SK-N-SH treated with all-trans-retinoic acid at 6 μM for 48 hours (cell line): ENCODE results near the gene PEMT.

Experiments
- ATAC-seq: fragments of 200-7000 bp; cut with Tn5 transposase; 3 replicates; pipeline ENCODE4 v1.9.1; 2020; ENCODE audit warnings: mild to moderate bottlenecking, moderate library complexity
- ARNTL ChIP-seq: fragments of 450-650 bp; formaldehyde crosslinking; IDR thresholded peaks from 2 replicates; pipeline ENCODE4 v1.5.0; 2020; ENCODE audit warnings: low read depth, mild to moderate bottlenecking, moderate library complexity, borderline replicate concordance
- CREB5 ChIP-seq: fragments of 250-450 bp; sonication (Bioruptor Pico); IDR thresholded peaks from 2 replicates; pipeline ENCODE4 v1.5.1; 2020; ENCODE audit warnings: low read depth, mild to moderate bottlenecking, moderate library complexity
- CSDC2 ChIP-seq: fragments of 250-450 bp; sonication (Bioruptor Pico); IDR thresholded peaks from 2 replicates; pipeline ENCODE4 v1.5.0; 2020; ENCODE audit warnings: mild to moderate bottlenecking, moderate library complexity
- ESRRG ChIP-seq: fragments of 250-450 bp; sonication (Bioruptor Pico); IDR thresholded peaks from 2 replicates; pipeline ENCODE4 v1.6.1; 2021; ENCODE audit warnings: mild to moderate bottlenecking
- GLIS3 ChIP-seq: fragments of 250-450 bp; sonication (Bioruptor Pico); IDR thresholded peaks from 2 replicates; pipeline ENCODE4 v1.5.0; 2020; ENCODE audit warnings: mild to moderate bottlenecking, moderate library complexity
- OSR1 ChIP-seq: fragments of 250-450 bp; sonication (Bioruptor Pico); IDR thresholded peaks from 2 replicates; pipeline ENCODE4 v1.8.0; 2022; ENCODE audit warnings: moderate library complexity, mild to moderate bottlenecking, inconsistent platforms
- PATZ1 ChIP-seq: fragments of 250-450 bp; sonication (Bioruptor Pico); IDR thresholded peaks from 2 replicates; pipeline ENCODE4 v1.8.0; 2020; ENCODE audit warnings: mild to moderate bottlenecking, moderate library complexity, borderline replicate concordance
- RARB ChIP-seq: fragments of 250-450 bp; sonication (Bioruptor Pico); IDR thresholded peaks from 2 replicates; pipeline ENCODE4 v1.8.0; 2021; ENCODE audit warnings: mild to moderate bottlenecking, moderate library complexity
- TCF4 ChIP-seq: fragments of 250-450 bp; sonication (Bioruptor Pico); IDR thresholded peaks from 2 replicates; pipeline ENCODE4 v1.8.0; 2021; ENCODE audit warnings: mild to moderate bottlenecking, moderate library complexity, borderline replicate concordance
- ZC3H10 ChIP-seq: fragments of 250-450 bp; sonication (Bioruptor Pico); IDR thresholded peaks from 2 replicates; pipeline ENCODE4 v1.5.1; 2021; ENCODE audit warnings: mild to moderate bottlenecking, moderate library complexity
- ZFP3 ChIP-seq: fragments of 250-450 bp; sonication (Bioruptor Pico); IDR thresholded peaks from 2 replicates; pipeline ENCODE4 v1.5.0; 2020; ENCODE audit warnings: mild to moderate bottlenecking, moderate library complexity
- ZNF565 ChIP-seq: fragments of 450-650 bp; formaldehyde crosslinking; conservative IDR thresholded peaks from 2 replicates; pipeline ENCODE4 v1.5.0; 2020; ENCODE audit warnings: low read depth, mild to moderate bottlenecking, moderate library complexity
- TF ChIP-seq, protein P1 (sequence below): fragments of 250-450 bp; sonication (Bioruptor Pico); IDR thresholded peaks from 2 replicates; pipeline ENCODE4 v1.5.0; 2020; ENCODE audit warnings: mild to moderate bottlenecking, moderate library complexity
- TF ChIP-seq, protein P2 (sequence below): fragments of 250-450 bp; sonication (Bioruptor Pico); IDR thresholded peaks from 2 replicates; pipeline ENCODE4 v1.8.0; 2021; ENCODE audit warnings: low read depth, mild to moderate bottlenecking, moderate library complexity, borderline replicate concordance

PEMT gene

GRCh38 chr17:17549732-17550366 is 41.7 kb downstream of the PEMT start:
- TF ChIP-seq, protein P1, sequence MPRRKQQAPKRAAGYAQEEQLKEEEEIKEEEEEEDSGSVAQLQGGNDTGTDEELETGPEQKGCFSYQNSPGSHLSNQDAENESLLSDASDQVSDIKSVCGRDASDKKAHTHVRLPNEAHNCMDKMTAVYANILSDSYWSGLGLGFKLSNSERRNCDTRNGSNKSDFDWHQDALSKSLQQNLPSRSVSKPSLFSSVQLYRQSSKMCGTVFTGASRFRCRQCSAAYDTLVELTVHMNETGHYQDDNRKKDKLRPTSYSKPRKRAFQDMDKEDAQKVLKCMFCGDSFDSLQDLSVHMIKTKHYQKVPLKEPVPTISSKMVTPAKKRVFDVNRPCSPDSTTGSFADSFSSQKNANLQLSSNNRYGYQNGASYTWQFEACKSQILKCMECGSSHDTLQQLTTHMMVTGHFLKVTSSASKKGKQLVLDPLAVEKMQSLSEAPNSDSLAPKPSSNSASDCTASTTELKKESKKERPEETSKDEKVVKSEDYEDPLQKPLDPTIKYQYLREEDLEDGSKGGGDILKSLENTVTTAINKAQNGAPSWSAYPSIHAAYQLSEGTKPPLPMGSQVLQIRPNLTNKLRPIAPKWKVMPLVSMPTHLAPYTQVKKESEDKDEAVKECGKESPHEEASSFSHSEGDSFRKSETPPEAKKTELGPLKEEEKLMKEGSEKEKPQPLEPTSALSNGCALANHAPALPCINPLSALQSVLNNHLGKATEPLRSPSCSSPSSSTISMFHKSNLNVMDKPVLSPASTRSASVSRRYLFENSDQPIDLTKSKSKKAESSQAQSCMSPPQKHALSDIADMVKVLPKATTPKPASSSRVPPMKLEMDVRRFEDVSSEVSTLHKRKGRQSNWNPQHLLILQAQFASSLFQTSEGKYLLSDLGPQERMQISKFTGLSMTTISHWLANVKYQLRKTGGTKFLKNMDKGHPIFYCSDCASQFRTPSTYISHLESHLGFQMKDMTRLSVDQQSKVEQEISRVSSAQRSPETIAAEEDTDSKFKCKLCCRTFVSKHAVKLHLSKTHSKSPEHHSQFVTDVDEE (CRISPR knock-in tag): no peak
- TF ChIP-seq ESRRG (CRISPR knock-in tag) (no peak), ARNTL (CRISPR knock-in tag) (no peak)
- ATAC-seq: no peak

DNA sequence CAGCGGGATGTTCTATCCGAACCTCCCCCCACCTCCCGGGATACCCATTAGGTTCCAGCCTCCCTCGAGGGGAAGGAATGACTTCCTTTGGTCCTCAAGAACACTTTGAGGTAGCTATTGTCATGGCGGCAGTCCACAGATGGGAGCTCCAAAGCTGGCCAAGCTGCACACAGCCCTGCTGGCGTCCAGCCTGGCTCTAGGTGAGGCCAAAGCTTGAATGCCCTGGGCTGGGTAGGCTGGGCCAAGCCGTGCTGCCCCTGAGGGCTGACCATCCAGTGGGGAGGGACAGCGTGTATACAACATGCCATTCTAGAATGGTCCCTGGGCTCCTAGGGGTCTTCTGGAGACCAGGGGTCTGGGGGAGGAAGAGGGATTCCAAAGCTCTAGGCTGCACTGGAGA is 43.5 kb downstream of the PEMT start:
- TF ChIP-seq ARNTL (CRISPR knock-in tag): no peak
- no peak for TF ChIP-seq GLIS3
- no peak for TF ChIP-seq ESRRG (CRISPR knock-in tag)
- no peak for TF ChIP-seq ZC3H10 (CRISPR knock-in tag)
- no peak for TF ChIP-seq RARB (CRISPR knock-in tag)
- TF ChIP-seq OSR1 (CRISPR knock-in tag): no peak
- no peak for TF ChIP-seq ZFP3
- TF ChIP-seq TCF4 (CRISPR knock-in tag): no peak
- no peak for TF ChIP-seq CSDC2 (CRISPR knock-in tag)
- no peak for TF ChIP-seq ZNF565 (CRISPR knock-in tag)
- TF ChIP-seq CREB5 (CRISPR knock-in tag): no peak
- no peak for ATAC-seq

- peak; percentile 30; the same call in 2 of the 3 replicates for ATAC-seq
- no peak for TF ChIP-seq PATZ1 (CRISPR knock-in tag)
- TF ChIP-seq, protein P2, sequence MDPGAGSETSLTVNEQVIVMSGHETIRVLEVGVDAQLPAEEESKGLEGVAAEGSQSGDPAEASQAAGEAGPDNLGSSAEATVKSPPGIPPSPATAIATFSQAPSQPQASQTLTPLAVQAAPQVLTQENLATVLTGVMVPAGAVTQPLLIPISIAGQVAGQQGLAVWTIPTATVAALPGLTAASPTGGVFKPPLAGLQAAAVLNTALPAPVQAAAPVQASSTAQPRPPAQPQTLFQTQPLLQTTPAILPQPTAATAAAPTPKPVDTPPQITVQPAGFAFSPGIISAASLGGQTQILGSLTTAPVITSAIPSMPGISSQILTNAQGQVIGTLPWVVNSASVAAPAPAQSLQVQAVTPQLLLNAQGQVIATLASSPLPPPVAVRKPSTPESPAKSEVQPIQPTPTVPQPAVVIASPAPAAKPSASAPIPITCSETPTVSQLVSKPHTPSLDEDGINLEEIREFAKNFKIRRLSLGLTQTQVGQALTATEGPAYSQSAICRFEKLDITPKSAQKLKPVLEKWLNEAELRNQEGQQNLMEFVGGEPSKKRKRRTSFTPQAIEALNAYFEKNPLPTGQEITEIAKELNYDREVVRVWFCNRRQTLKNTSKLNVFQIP (CRISPR knock-in tag): no peak
- TF ChIP-seq OSR1 (CRISPR knock-in tag): no peak
Measured at GRCh38 chr17:17547210-17547764, 44.2 kb downstream of the PEMT start.

DNA sequence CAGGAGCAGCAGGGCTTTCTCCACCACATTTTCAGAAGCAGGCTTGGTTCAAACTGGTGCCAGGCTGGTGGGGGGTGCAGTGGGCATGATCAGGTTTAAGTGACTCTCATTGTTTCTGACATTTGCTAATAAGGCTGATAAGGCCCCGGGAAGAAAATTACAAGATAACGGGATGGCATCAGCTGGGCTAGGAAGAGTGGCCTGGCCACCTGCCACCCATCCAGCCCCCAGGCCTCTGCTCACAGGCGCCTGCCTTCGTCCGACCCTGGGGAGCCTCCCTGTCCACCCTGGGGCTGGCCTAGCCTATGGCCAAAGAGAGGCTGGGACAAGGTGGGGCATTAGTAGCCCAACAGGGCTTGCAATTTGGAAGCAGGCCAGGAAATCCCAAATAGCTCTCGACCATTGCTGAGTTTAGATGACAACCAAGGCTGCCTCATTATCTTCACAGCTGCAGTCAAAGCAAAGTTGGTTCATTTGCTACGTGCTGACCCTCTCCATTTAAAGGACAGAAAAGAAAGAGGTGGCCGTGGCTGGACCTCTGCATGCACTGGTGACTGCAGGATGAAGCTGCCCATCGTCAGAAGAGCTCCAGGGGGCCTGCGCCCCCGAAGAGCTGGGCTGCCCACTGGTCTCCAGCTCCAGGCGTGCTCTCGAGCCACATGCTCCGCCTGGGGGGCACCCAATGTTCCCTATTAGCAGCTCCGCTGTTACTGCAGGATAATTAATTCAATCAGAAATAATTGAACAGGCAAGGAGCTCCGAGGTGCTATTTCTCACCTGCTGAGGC is 44.9 kb downstream of the PEMT start:
- no peak for TF ChIP-seq CREB5 (CRISPR knock-in tag)
- TF ChIP-seq, protein P1 (CRISPR knock-in tag): peak; percentile 38; the same call in 1 of the 2 replicates
- no peak; the same call in 2 of the 3 replicates for ATAC-seq
